NCI-H226 (cell line): Measurements from ENCODE around the gene CTRB2.
"Not testable (repeated sequence)": the region's sequence is repeated elsewhere in the genome, so short reads cannot be mapped to it uniquely, and the experiment has no call there.

Source experiments
- DNase-seq: peaks from one replicate; pipeline ENCODE4 v3.0.0-alpha.2; 2015

Gene CTRB2

GRCh38 chr16:75206749-75207451 is at the start of gene CTRB2:
Gene CTRB2 (minus strand): TSS chr16:75207161. CDS start chr16:75207141, 20 bp downstream.
- DNase-seq = no peak

GRCh38 chr16:75256059-75256571 is 49.2 kb upstream of the CTRB2 start:
- DNase-seq = no peak

DNA sequence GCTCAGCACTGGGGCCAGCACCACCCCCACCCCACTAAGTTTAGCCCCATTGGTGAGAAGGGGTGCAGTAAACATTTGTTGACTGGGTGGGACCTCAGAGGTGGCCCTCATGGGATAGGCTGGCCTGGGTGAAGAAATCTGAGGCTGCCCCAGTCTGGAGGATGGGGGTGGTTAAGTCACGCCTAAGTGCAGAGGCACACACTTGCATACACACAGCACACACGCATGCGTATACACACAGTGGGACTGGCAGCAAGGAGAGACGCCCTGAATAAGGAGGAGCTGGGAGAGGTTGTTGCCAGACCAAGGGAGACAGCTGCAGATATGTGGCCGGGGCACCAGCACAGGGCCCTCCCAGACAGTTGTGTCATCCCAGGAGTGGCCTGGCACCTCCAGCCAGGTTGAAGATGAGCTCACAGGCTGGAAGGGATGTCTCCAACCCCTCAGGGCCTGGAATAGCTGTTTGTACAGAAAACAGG is 47.4 kb upstream of the CTRB2 start:
- peak; percentile 97 for DNase-seq

DNA sequence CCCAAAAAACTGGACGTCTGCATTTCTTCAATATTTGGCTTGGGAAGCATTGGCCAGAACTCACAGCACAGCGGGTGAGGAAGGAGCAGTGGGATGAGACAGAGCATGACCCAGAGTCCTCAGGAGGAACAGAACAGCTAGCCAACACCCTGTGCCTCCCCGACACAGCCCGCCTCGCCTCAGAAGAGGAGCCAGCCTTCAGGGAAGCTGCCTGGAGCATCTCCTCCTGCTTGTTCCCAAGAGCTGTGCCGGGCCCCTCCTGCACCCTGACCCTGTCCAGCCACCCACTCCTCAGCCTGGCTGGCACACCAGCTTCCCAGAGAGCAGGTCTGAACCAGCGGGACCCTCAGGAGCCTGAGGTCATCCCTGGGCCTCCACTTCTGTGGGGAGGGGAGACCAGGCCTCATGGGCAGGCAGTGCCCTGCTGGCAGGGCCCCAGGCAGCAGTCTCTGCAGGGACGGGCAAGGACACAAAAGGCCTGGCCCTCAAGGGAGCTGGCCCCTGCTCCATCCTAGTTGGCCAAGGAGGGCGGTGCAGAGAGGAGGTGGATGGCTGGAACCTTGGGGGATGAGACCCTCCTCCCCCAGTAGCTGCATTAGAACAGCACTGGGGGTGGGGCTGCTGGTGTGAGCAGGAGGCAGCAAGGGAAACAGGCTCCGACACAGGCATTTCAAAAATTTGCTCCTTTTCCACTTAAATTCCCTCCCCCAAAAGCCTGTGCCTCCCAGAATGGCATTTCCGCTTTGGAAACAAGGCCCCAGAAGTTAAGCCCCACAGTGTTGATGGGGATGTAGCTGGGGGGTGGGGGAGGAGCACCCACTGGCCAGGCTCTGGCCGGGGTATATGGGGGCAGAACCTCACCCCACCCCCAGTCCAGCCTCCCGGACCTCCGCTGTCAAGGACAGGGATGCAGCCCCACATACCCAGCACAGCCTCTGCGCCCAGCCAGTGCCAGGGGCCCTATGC is 46.3 kb upstream of the CTRB2 start:
- DNase-seq = peak; percentile 95

DNA sequence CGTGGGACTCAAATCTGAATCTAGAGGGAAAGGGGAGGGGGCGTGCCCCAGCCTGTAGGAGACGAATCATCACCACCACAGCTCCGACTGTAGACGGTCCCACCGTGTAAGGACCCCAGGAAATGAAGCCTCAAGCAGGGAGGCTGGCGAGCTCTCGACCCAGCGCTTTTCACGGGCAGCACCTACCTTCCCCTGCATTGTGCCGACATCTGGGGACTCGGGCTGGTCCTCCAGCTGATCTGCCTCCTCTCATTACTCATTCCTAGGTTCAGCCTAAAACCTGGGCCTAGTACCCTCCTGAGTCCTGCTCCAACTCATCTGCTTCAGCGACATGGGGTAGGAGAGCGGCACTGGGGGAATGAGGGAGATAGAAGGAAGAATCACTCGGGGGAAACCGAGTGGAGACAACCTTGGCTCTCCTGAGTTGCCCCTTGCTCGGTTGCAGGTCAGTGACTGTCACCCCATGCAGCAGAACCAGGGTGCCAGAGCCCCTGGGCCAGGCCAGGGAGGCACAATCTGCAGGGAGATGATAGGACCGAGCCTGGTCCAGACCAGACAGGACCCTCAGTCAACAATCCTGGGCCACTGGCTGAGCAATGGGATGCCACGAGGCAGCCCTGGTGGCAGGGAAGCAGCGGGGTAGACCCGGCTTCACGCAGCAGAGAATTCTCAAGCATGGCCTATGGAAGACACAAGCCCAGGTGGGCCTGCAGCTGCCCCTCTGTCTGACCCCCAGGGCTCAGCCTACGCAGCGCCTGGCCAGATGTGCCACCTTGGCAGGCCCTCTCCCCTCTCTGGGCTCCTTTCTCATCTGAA is 45.3 kb upstream of the CTRB2 start:
- DNase-seq = no peak

DNA sequence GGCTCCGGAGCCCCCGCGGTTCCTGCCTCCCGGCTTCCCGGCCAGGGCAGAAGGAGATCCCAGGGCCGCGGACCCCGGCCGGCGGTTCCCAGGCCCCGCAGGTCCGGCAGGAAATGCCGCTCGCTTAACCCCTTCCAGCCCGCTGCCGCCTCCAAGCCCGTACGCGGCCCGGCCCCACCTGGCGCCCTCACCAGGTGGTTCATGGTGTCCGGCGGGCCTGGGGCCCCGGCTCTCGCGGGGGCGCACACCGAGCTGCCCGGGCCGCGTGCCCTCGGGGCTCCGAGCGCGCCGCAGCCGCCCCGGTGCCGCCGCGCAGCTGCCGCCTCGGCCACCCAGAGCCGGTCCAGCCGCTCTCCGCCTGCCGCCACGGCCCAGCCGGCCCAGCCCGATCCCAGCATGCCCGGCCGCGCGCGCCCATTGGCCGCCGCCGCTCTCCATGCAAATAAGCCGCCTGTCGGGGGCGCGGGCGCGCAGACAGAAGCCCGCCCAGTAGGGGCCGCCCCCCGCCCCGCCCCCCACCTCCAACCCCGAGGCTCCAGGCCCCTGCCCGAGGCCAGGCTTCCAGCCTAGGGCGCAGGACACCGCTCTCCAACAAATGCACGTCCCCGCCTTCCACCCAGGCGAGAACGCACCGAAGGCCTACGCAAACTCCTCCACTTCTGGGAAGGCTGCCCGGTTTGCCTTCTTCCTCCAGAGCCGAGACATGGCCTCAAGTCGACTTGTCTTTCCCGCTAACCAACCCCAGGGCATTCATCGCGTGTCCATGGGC is 44.5 kb upstream of the CTRB2 start, which contains the start of gene BCAR1:
Gene BCAR1 (minus strand): TSS at position 345 of the 769 bp plus-strand sequence. CDS start 142 bp downstream, at position 203.
- peak; percentile 95 for DNase-seq

GRCh38 chr16:75250809-75251279 is 43.9 kb upstream of the CTRB2 start:
- DNase-seq = no peak

- DNase-seq = peak; percentile 41
These were observed 43.3 kb upstream of the CTRB2 start for GRCh38 chr16:75250089-75250808.

DNA sequence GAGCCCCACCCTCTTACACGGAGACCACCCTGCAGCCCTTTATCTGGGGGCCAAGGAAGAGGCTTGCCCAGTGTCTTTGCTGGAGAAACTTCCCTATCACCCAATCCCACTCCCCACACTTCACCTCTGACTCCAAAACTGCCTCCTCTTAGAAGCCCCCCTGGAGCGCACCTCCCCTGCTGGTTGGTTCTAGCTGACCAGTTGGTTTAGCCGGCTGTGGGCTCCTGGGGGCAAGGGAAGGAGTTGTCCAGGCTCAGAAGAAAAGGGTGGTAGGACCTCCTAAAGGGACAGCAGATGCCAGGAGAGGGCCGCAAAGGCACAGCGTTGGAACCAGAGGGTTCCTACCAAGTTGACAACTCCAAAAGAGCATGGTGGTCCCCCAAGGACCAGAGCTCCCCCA is 42.5 kb upstream of the CTRB2 start:
- no peak for DNase-seq

DNA sequence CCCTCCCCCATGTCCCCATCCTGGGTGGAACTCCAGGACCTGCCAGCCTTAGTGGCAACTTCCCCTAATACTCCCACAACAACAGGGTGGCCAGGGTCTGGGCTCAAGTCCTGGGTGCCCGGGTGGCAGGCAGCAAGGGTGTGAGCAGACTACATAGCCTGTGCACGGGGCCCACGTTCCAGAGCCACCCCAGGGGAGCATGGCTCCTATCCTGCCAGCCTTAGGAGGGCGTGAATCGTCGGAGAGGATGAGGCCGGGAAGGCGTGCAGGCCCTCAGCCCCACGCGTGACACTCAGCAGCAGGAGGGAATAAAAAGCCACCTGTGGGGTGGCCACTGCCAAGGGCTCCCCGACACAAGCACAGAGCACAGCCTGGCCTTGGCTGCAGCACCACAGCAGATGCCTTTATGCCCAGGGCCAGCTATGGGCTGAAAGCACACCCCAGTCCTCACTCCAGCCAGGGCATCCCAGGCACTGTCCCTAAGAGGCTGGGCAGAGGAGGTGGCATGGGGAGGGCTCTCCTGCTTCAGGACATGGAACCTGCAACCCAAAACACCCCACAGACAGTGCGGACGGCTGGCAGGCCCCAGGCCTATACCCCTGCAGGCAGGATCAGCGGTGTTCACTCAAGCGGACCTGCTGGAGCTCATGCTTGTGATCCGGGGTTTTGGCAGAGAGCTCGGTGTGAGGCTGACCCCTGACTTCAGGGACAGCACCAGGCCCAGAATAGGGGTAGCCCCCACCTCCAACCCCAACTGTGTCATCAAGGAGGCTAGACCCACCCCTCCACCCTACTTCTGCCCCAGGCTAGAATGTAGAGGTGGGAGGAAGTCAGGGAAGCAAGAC is 41.8 kb upstream of the CTRB2 start:
- DNase-seq = no peak

DNA sequence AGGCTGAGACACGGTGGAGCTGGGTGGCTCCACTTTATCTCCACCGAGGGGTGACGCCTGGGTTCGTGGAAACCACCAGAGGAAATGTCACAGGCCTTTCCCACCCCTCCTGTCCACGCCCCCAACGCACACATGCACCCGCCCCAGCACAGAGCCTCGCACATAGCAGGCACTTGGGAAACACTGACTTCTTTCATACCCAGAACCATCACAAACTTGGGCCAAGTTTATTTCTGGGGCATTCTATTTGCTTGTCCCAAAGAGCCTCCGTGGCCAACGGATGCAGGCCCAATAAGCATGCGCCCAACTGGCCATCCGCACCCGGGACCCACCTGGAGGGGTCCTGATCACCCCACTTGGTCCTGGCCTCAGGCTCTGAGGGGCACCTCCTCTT is 41.2 kb upstream of the CTRB2 start:
- no peak for DNase-seq

DNA sequence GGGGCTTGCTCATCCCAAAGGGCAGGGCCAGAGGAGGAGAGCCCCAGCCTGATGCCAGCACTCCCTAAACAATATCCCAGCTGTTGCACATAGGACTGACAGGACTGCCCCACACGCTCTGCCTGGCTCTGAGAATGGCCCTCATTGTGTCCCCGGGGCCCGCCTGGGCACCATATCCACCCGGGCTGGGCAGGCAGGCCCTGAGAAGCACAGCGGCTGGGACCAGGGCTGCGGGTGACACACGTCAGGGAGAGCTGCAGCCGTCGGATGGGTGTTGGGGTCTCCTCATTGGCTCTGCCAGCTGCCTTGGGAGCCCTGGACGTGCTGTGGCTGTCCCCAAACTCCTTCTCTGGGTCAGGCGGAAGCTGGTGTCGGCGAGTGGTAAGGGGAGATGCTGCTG is 40.3 kb upstream of the CTRB2 start:
- DNase-seq = no peak

GRCh38 chr16:75246504-75247205 is 39.7 kb upstream of the CTRB2 start:
- no peak for DNase-seq

GRCh38 chr16:75244844-75245758 is 38.1 kb upstream of the CTRB2 start:
- peak; percentile 99 for DNase-seq

- DNase-seq = peak; percentile 67
These were observed 37.4 kb upstream of the CTRB2 start for GRCh38 chr16:75244225-75244809.

DNA sequence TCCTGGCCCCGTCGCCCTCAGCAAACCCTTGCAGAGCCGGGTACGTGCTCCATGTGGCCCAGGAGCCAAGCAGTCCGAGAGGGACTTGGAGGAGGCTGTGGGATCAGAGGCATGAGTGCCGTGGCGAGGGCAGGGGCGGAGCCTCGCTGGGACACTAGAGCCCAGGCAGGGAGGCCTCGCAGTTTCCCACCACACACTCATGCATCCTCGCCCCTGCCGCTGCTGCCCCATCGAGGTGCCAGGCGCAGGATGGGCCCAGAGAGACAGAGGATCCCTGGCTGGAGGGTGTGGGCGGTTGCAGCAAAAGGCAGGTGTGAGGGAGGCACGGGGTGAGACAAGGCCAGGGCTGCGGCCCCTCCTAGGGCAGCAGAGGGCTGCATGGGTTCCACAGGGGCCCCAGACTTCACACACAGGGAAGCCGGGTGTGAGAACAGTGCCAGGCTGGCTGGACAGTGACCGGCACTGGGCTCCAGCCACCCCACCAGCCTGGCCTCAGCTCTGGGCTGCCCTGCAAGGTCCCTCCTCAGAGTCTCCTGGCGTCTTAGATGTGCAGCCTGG is 36.8 kb upstream of the CTRB2 start:
- peak; percentile 55 for DNase-seq

DNA sequence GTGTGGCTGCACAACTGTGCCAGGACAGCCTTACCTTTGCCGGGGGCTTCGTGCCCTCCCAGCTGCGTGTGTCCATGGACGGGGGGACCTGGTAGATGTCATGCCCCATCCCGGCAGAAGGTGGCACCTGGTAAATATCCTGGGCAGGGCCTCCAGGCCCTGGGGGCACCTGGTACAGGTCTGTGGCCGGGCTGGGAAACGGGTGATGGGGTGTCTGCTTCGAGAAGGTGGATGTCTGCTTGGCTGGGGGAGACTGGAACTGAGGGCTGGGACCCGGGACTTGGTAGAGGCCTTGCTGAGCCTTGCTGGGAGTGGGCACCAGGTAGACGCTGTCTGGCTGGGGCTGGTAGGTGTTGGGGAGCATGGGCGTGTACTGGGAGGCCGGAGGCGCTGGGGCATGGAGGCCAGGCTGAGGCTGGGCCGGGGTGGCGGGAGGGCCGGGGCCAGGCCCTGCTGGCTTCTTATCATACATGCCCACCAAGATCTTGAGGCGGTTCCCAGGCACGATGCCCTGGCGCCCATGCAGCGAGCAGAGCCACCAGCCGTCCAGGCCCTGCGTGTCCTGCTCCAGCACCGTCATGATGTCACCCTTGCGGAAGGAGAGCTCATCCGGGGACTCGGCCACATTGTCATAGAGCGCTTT is 35.6 kb upstream of the CTRB2 start:
- not testable (repeated sequence) for DNase-seq
